Caco-2 (cell line): ENCODE results near the gene ESYT1. TPM values are rescaled to one million over a fixed set of nuclear protein-coding genes. Genes with fewer than 3 reads are reported as not detected.

ENCODE experiments used
- BruUV-seq: library from RNA; stranded (reverse); fragments of 400-500 nt; replicated peaks from 2 replicates; lab custom pipeline; 2021; lab: Mats Ljungman, UMichigan
- CTCF ChIA-PET: fragments of 300-600 bp; sonication (Branson Sonifier 250); formaldehyde crosslinking; loops from one replicate; lab custom pipeline; 2022; ENCODE audit warnings: antibody characterized with exemption; lab: Charles Lee
- POLR2A ChIA-PET: fragments of 300-600 bp; sonication (Branson Sonifier 250); formaldehyde crosslinking; loops from one replicate; lab custom pipeline; 2022; ENCODE audit warnings: antibody characterized with exemption; lab: Charles Lee
- DNase-seq, 2 experiments: peaks; one replicate each; pipeline versions ENCODE4 v3.0.0 to v3.0.0-alpha.2; 2020 to 2022
- H3K27me3 ChIP-seq: replicated peaks from 2 replicates; pipeline ENCODE4 v1.6.0; 2011; ENCODE audit warnings: low read length; ENCODE audit not compliant: control insufficient read depth, insufficient read depth
- H3K36me3 ChIP-seq: 2 replicates; pipeline ENCODE4 v1.5.1; 2011; ENCODE audit warnings: low read length; ENCODE audit not compliant: control insufficient read depth, insufficient read depth
- H3K4me1 ChIP-seq: fragments of 250-450 bp; sonication (Bioruptor Pico); 2 replicates; pipeline ENCODE4 v1.5.1; 2020; ENCODE audit warnings: mild to moderate bottlenecking
- H3K4me3 ChIP-seq: 2 replicates; pipeline ENCODE4 v1.5.1; 2011; ENCODE audit warnings: low read depth, mild to moderate bottlenecking, control low read depth, low read length
- H3K9me3 ChIP-seq: fragments of 250-450 bp; sonication (Bioruptor Pico); 2 replicates; pipeline ENCODE4 v1.5.1; 2020; ENCODE audit warnings: mild to moderate bottlenecking, moderate library complexity
- H3K27ac Mint-ChIP-seq: one replicate; pipeline ENCODE4 v1.8.0; 2022; ENCODE audit warnings: mixed read lengths; ENCODE audit not compliant: unreplicated experiment
- H3K27me3 Mint-ChIP-seq: one replicate; pipeline ENCODE4 v1.8.0; 2022; ENCODE audit warnings: mixed read lengths; ENCODE audit not compliant: insufficient read depth, unreplicated experiment
- H3K36me3 Mint-ChIP-seq: one replicate; pipeline ENCODE4 v1.8.0; 2022; ENCODE audit warnings: mild to moderate bottlenecking, mixed read lengths; ENCODE audit not compliant: insufficient read depth, unreplicated experiment
- H3K4me1 Mint-ChIP-seq: one replicate; pipeline ENCODE4 v1.8.0; 2022; ENCODE audit warnings: low read depth, mixed read lengths; ENCODE audit not compliant: unreplicated experiment
- H3K4me3 Mint-ChIP-seq: one replicate; pipeline ENCODE4 v1.8.0; 2022; ENCODE audit warnings: mild to moderate bottlenecking, moderate library complexity, mixed read lengths; ENCODE audit not compliant: unreplicated experiment
- H3K9me3 Mint-ChIP-seq: one replicate; pipeline ENCODE4 v1.8.0; 2022; ENCODE audit warnings: mixed read lengths; ENCODE audit not compliant: unreplicated experiment
- intact Hi-C: fragments of 100-400 bp; cut with micrococcal nuclease; formaldehyde crosslinking; loops from one replicate; pipeline ENCODE4 v1.10.0; 2022; ENCODE audit not compliant: unreplicated experiment
- total RNA-seq: library from RNA; stranded (reverse); gene quantifications from 2 replicates; pipeline ENCODE4 v1.2.3, GENCODE V29; 2022
- TF ChIP-seq, protein P1 (sequence below), 2 experiments: fragments of 200-600 bp in 1 of 2; IDR thresholded peaks; 1 replicate in 1 of 2; 2 replicates in 1 of 2; pipeline versions ENCODE4 v1.5.1 to v1.8.0; 2011 to 2022; ENCODE audit warnings: antibody characterized with exemption in 1 of 2, control low read depth in 1 of 2, inconsistent platforms in 1 of 2, low read depth in 1 of 2, low read length in 1 of 2, mild to moderate bottlenecking in 1 of 2, moderate library complexity in 1 of 2; ENCODE audit not compliant: insufficient read depth in 1 of 2, severe bottlenecking in 1 of 2, unreplicated experiment in 1 of 2

The ESYT1 gene
- total RNA-seq, 1 experiment from 2014 or later, result 79.0 TPM

DNA sequence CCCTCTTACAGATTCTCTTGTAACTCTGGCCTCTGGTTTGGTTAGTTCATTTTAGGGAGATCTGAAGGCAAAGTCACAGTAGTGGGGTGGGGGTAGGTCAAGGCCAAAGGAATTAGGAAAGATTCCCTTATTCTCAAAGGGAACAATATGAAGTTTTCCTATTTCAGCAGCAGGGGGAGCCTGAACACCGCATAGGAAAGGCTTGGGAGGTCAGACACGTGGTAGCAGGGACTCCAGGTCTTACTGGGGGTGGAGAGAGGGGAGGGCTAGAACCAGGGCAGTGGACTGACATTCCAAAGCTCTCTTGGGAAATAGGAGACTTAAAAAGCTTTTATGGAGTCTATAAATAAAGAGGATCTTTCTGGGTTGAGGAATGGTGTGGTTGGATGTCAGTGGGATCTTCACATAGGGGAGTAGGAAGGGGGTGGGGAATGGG is 8.7 kb upstream of the ESYT1 start:
- Mint-ChIP-seq H3K4me1 (peaks cover 13% of the 10 kb centered on the region), H3K9me3 (no peaks in the 10 kb centered on the region), H3K27ac (peak overlapping the region; percentile 100), H3K4me3 (peak overlapping the region; percentile 97), H3K36me3 (peaks cover 34% of the 10 kb centered on the region), H3K27me3 (peaks cover 2% of the 10 kb centered on the region)
- H3K4me3 ChIP-seq, result no peak overlapping the region
- TF ChIP-seq, protein P1, sequence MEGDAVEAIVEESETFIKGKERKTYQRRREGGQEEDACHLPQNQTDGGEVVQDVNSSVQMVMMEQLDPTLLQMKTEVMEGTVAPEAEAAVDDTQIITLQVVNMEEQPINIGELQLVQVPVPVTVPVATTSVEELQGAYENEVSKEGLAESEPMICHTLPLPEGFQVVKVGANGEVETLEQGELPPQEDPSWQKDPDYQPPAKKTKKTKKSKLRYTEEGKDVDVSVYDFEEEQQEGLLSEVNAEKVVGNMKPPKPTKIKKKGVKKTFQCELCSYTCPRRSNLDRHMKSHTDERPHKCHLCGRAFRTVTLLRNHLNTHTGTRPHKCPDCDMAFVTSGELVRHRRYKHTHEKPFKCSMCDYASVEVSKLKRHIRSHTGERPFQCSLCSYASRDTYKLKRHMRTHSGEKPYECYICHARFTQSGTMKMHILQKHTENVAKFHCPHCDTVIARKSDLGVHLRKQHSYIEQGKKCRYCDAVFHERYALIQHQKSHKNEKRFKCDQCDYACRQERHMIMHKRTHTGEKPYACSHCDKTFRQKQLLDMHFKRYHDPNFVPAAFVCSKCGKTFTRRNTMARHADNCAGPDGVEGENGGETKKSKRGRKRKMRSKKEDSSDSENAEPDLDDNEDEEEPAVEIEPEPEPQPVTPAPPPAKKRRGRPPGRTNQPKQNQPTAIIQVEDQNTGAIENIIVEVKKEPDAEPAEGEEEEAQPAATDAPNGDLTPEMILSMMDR (IDR thresholded peaks at IDR 0.05; ENCODE audit: insufficient read depth in 1 of 2, low read depth in 1 of 2, low read length in 1 of 2, severe bottlenecking in 1 of 2, unreplicated experiment in 1 of 2), result peak; percentile 75 to 79
- no peaks in the 10 kb centered on the region for H3K27me3 ChIP-seq
- H3K4me1 ChIP-seq, result peaks cover 18% of the 10 kb centered on the region
- ChIA-PET CTCF (interaction anchor here (0.6 to 3.3 kb wide), 19 partner anchors 8 to 517 kb away, joined by 3 to 99 read pairs (median 4); partner anchors contain the start of genes CNPY2, ESYT1, MYL6 and MYL6B), POLR2A (interaction anchor here (0.6 to 3.5 kb wide), 5 partner anchors 9 to 102 kb away, joined by 3 to 27 read pairs (median 9); partner anchors contain the start of genes ESYT1, MYL6, RNF41 and SMARCC2)
- BruUV-seq, result no TSS peak
- peak; percentile 91 to 93 for DNase-seq
- H3K36me3 ChIP-seq, result 0 out of 2 replicates have a peak, but pooled peaks cover 1% of the 10 kb centered on the region
- intact Hi-C loops, result loop anchor here (1.0 to 10.0 kb wide), 6 partner anchors 9 to 375 kb away; partner anchors contain the start of genes COQ10A, ESYT1, GDF11 and MYL6B
- no peaks in the 10 kb centered on the region for H3K9me3 ChIP-seq

DNA sequence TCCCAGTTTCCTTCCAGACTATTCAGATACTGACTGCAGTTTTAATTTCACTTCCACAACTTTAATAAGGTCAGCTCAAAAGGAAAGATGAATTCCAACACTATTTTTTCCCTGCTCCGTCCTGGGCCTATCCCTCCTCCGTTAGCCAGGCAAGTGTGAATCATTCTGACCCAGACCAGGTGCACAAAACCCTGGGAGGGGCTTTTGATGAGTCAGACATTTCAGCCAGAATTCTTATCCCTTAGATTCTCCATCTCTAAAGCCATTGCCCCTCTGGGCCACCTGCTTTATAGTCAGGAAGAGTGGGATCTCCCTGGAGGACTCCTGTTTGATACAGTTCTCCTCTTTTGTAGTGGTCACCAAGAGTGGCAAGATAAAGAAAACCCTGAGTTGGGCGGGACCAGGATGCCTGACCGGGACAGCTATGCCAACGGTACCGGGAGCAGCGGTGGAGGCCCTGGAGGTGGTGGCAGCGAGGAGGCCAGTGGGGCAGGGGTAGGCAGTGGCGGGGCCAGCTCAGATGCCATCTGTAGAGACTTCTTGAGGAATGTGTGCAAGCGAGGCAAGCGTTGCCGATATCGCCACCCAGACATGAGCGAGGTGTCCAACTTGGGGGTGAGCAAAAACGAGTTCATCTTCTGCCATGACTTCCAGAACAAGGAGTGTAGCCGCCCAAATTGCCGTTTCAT is 7.8 kb upstream of the ESYT1 start:
- Mint-ChIP-seq H3K4me1 (peaks cover 13% of the 10 kb centered on the region), H3K27me3 (peaks cover 2% of the 10 kb centered on the region), H3K4me3 (no peak overlapping the region), H3K9me3 (no peaks in the 10 kb centered on the region), H3K36me3 (peaks cover 34% of the 10 kb centered on the region), H3K27ac (peak overlapping the region; percentile 100)
- TF ChIP-seq, protein P1 (IDR thresholded peaks at IDR 0.05; ENCODE audit: insufficient read depth in 1 of 2, low read depth in 1 of 2, low read length in 1 of 2, severe bottlenecking in 1 of 2, unreplicated experiment in 1 of 2), result no peak
- Histone ChIP-seq H3K4me3 (no peak overlapping the region), H3K27me3 (no peaks in the 10 kb centered on the region), H3K4me1 (peaks cover 18% of the 10 kb centered on the region), H3K36me3 (0 out of 2 replicates have a peak, but pooled peaks cover 1% of the 10 kb centered on the region), H3K9me3 (no peaks in the 10 kb centered on the region)
- intact Hi-C loops, result no loop called here
- no TSS peak for BruUV-seq
- ChIA-PET POLR2A (interaction anchor here (0.6 to 3.5 kb wide), 5 partner anchors 8 to 101 kb away, joined by 3 to 27 read pairs (median 9); partner anchors contain the start of genes ESYT1, MYL6, RNF41 and SMARCC2), CTCF (interaction anchor here (0.6 to 3.3 kb wide), 18 partner anchors 7 to 516 kb away, joined by 3 to 99 read pairs (median 4); partner anchors contain the start of genes CNPY2, ESYT1, MYL6 and MYL6B)
- DNase-seq, result no peak

DNA sequence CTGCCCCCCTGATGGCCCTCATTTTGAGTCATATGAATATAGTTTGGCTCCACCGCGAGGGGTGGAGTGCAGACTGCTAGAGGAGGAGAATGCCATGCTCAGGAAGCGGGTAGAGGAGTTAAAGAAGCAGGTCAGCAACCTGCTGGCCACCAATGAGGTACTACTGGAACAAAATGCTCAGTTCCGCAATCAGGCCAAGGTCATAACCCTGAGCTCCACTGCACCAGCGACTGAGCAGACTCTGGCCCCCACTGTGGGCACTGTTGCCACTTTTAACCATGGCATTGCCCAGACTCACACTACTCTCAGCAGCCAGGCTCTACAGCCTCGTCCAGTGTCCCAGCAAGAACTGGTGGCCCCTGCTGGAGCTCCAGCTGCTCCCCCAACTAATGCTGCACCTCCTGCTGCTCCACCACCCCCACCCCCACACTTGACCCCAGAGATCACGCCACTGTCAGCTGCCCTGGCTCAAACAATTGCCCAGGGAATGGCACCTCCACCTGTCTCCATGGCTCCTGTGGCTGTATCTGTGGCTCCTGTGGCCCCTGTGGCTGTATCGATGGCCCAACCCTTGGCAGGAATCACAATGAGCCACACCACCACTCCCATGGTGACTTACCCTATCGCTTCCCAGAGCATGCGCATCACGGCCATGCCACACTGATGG is 6.7 kb upstream of the ESYT1 start:
- Mint-ChIP-seq H3K36me3 (peaks cover 33% of the 10 kb centered on the region), H3K4me3 (no peak overlapping the region), H3K27me3 (peaks cover 2% of the 10 kb centered on the region), H3K9me3 (no peaks in the 10 kb centered on the region), H3K4me1 (peaks cover 18% of the 10 kb centered on the region), H3K27ac (no peak overlapping the region)
- CTCF ChIA-PET, result no interaction called here
- H3K9me3 ChIP-seq, result no peaks in the 10 kb centered on the region
- H3K4me3 ChIP-seq, result no peak overlapping the region
- POLR2A ChIA-PET, result no interaction called here
- H3K4me1 ChIP-seq, result peaks cover 19% of the 10 kb centered on the region
- BruUV-seq, result no TSS peak
- intact Hi-C loops, result no loop called here
- H3K27me3 ChIP-seq, result no peaks in the 10 kb centered on the region
- TF ChIP-seq, protein P1 (IDR thresholded peaks at IDR 0.05; ENCODE audit: insufficient read depth in 1 of 2, low read depth in 1 of 2, low read length in 1 of 2, severe bottlenecking in 1 of 2, unreplicated experiment in 1 of 2), result no peak
- 0 out of 2 replicates have a peak, but pooled peaks cover 1% of the 10 kb centered on the region for H3K36me3 ChIP-seq
- DNase-seq, result no peak
